ENCODE measurements around the gene GRM4. TPM values are rescaled to one million over a fixed set of nuclear protein-coding genes. Genes with fewer than 3 reads are reported as not detected.
A peak's percentile ranks its signal among the peaks of the same experiment; 100 is the strongest.

Gene GRM4
- total RNA-seq, 1 experiment from 2014 or later: 5.6 TPM

DNA sequence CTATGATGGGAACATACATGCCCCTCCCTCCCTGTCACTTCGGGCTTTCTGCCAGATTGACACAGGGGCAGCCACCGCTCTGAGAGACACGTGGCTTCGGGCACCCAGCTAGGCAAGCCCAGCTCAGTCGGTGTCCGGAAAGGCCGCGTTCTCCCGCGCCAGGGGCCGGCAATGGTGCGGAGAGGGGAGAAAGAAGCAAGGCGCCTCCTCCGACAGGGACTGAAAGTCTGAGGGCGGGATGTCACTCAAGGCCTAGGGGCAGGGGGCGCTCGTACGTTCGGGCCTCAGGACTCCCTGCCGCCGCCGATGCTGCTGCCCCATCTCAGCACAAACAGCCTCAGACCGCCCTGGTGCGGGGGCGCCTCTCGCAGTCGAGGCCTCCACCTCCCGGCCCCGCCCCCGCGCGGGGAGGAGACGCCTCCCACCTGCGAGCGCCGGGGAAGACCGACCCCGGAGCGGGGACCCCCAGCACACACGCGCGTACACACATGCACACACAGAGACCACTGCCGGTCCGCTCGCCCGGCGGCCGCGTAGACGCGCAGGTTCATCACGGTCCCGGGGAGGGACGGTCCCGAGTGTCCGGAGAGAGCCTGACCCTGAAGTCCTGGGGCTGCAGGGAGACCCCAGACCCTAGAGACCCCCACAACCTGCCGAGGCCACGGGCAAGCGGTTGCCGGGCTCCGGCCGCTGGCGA lies 1.9 kb downstream of the GRM4 start:
- Histone ChIP-seq H2BK5ac (ENCODE audit: insufficient read length, low read length) (no peak overlapping the region), H4K20me1 (ENCODE audit: control insufficient read depth, insufficient read depth, insufficient read length) (no peaks in the 10 kb centered on the region), H2BK120ac (ENCODE audit: low read depth, low read length, poor library complexity, severe bottlenecking) (no peak overlapping the region), H3K18ac (ENCODE audit: insufficient read length, low read depth, low read length) (no peak overlapping the region), H2AK5ac (ENCODE audit: insufficient read length, low read length) (no peak overlapping the region), H3K4me2 (ENCODE audit: insufficient read depth, insufficient read length, low read length) (peak overlapping the region; percentile 48), H4K8ac (replicated peaks; ENCODE audit: insufficient read length, low read depth, low read length) (no peak overlapping the region), H3K9ac (ENCODE audit: extremely low read depth, insufficient read length, low read length) (peak overlapping the region; percentile 3), H3K9me3 (ENCODE audit: control insufficient read depth, low read depth, low read length) (no peaks in the 10 kb centered on the region), H3K56ac (ENCODE audit: insufficient read length, low read depth, low read length) (no peak overlapping the region), H3K4ac (ENCODE audit: low read depth, low read length) (no peak overlapping the region), H3K14ac (ENCODE audit: insufficient read depth, low read length) (0 out of 2 replicates have a peak overlapping the region, but pooled peaks have one; percentile 9), H2BK20ac (ENCODE audit: low read depth, low read length, poor library complexity, severe bottlenecking) (no peak overlapping the region), H3K23me2 (ENCODE audit: insufficient read length, low read depth, low read length, poor library complexity, severe bottlenecking) (peaks cover 20% of the 10 kb centered on the region), H4K91ac (ENCODE audit: insufficient read length, low read depth, low read length) (no peak overlapping the region), H4K5ac (ENCODE audit: insufficient read length, low read depth, low read length) (no peak overlapping the region), H2AFZ (ENCODE audit: low read length) (no peak overlapping the region), H3K27ac (ENCODE audit: insufficient read length, low read depth, low read length) (no peak overlapping the region), H3K23ac (ENCODE audit: insufficient read length, low read depth, low read length) (no peak overlapping the region), H3T11ph (ENCODE audit: low read length) (no peak overlapping the region), H3K27me3 (ENCODE audit: insufficient read depth, low read length) (peaks cover 7% of the 10 kb centered on the region; the same call in 1 of the 2 replicates), H3K4me1 (ENCODE audit: insufficient read depth, low read length) (peaks cover 12% of the 10 kb centered on the region; the same call in 1 of the 2 replicates), H2BK12ac (ENCODE audit: insufficient read length, low read depth, low read length) (no peak overlapping the region), H2BK15ac (ENCODE audit: low read depth, low read length) (no peak overlapping the region), H3K79me2 (ENCODE audit: insufficient read depth, low read length) (no peaks in the 10 kb centered on the region; the same call in 1 of the 2 replicates), H3K79me1 (ENCODE audit: insufficient read depth, low read depth, low read length, poor library complexity, severe bottlenecking) (no peaks in the 10 kb centered on the region)
- Mint-ChIP-seq H3K27ac (no peak overlapping the region), H3K36me3 (ENCODE audit: insufficient read depth in 1 of 3, low read depth in 3 of 3) (no peaks in the 10 kb centered on the region; a peak in 1 of 7 replicates), H3K27me3 (ENCODE audit: low read depth) (peaks cover 89% of the 10 kb centered on the region), H3K9me3 (no peaks in the 10 kb centered on the region), H3K4me3 (peak overlapping the region; percentile 54 to 83), H3K4me1 (peaks cover 47 to 65% of the 10 kb centered on the region in 2 experiments)
- WGBS (ENCODE audit: extremely low coverage, insufficient read length, low lambda C conversion rate): no CpG with 5 or more reads among the region's 63 CpGs
- TF ChIP-seq CTCF (conservative IDR thresholded peaks at IDR 0.05): peak; percentile 72
- DNase-seq: peak; percentile 86

All from H9 (cell line).